GM21576 (cell line): Measurements from ENCODE around the gene WRAP53.
A peak's percentile ranks its signal among the peaks of the same experiment; 100 is the strongest.

Experiments used
- ATAC-seq: cut with Tn5 transposase; IDR thresholded peaks from one replicate; pipeline ENCODE4 v1.9.1; 2021; ENCODE audit warnings: mild to moderate bottlenecking, moderate library complexity; ENCODE audit not compliant: unreplicated experiment

The WRAP53 gene

GRCh38 chr17:7677388-7678067 lies 10.7 kb upstream of the WRAP53 start:
- ATAC-seq: no peak

- no peak for ATAC-seq
Observed at GRCh38 chr17:7684851-7685532, 3.3 kb upstream of the WRAP53 start.

DNA sequence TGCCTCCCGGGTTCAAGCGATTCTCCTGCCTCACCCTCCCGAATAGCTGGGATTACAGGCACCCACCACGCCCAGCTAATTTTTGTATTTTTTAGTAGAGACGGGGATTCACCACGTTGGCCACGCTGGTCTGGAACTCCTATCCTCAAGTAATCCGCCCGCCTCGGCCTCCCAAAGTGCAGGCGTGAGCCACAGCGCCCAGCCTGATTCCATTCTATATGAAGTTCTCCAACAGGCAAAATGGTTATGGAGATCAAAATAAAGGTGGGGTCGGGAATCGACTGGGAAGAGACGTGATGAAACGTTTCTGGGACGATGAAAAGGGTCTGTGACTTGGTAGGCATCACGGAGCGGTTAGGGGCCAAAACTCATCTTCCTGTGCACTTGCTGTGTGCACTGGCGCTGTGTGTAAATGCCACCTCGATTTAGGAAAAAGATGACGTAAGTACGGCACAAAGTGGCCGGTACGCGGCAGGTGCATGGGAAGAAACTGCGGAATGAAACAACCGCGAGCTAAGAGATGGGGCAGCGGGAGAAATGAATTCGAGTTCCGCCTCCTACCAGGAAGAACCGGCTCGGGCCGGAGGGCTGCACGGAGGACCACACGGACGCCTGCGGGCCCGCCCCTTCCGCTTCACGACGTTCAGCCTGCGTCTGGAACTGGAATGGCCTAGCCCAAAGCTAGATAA lies 2.6 kb upstream of the WRAP53 start:
- peak; percentile 47 for ATAC-seq

- ATAC-seq: peak; percentile 39
Observed at GRCh38 chr17:7686222-7687071, 1.8 kb upstream of the WRAP53 start.

- ATAC-seq: peak; percentile 30
Observed at GRCh38 chr17:7687072-7687907, 987 bp upstream of the WRAP53 start, which contains the start of gene TP53. Gene TP53 (minus strand): TSS chr17:7687490. CDS start chr17:7676594, 10,896 bp downstream.

DNA sequence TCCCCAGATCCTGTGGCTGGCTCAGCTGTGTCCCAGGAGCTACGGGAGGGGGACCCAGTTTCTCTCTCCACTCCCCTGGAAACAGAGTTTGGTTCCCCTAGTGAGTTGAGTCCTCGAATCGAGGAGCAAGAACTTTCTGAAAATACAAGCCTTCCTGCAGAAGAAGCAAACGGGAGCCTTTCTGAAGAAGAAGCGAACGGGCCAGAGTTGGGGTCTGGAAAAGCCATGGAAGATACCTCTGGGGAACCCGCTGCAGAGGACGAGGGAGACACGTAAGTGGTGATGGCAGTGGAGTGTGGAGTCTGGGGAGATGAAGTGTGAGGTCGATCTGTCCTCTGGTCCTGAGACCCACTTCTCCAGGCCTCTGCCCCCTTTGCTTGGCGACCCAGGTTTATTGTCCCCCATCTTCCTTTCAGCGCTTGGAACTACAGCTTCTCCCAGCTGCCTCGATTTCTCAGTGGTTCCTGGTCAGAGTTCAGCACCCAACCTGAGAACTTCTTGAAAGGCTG lies 585 bp downstream of the WRAP53 start:
- ATAC-seq: no peak

GRCh38 chr17:7695586-7695985 lies 7.3 kb downstream of the WRAP53 start:
- ATAC-seq: no peak

DNA sequence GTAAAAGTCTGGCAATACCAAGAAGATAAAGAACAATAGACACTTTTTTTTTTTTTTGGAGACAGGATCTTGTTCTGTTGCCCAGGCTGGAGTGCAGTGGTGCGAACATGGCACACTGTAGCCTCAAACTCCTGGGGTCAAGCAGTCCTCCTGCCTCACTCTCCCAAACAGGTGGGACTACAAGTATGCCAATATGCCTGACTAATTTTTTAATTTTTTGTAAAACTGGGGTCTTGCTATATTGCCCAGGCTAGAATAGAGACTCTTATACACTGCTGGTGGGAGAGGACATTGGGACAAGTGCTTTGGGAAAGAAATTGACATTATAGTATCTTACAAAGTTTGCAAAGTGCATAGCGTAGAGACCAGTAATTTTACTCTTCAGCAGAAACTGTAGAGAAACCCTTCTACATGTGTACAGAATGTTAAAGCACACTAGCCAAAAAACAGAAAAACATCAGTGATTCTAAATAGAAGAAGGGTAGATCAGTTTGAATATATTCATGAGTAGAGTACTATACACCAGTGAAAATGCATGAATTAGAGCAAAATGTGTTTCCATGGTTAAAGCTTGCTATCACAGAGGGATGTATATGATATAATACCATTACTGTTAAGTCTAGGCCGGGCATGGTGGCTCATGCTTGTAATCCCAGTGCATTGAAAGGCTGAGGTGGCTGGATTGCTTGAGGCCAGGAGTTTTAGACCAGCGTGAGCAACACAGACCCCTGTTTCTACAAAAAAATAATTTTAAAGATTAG lies 9.7 kb downstream of the WRAP53 start:
- no peak for ATAC-seq

DNA sequence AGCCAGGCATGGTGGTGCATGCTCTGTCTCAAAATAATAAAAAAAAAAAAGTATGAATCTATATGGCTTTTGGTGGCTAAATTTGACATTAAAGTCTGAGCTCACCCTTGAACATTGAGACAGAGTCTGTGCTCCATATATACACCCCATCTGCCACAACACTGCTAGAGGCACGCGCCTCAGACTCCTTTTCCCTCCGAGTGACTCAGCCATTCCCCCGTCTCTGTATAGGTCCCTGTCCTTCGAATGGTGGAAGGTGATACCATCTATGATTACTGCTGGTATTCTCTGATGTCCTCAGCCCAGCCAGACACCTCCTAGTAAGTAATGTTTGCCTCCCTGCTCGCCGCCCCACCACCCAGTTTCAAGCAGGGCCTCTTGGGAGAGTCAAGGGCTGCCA lies 12.2 kb downstream of the WRAP53 start:
- no peak for ATAC-seq

- ATAC-seq: no peak
Observed at GRCh38 chr17:7701681-7702080, 13.4 kb downstream of the WRAP53 start.

DNA sequence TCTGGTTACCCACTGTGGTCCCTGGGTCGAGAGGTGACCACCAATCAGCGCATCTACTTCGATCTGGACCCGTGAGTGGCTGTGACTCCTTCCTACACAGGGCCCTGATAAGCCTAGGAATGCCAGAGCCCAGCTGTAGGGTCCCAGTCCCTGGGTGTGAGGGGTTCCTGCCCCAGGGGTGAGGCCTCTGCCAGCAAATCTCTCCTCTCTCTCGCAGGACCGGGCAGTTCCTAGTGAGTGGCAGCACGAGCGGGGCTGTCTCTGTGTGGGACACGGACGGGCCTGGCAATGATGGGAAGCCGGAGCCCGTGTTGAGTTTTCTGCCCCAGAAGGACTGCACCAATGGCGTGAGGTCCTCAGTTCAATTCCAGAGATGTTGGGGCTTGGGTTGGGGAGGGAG lies 14.5 kb downstream of the WRAP53 start:
- no peak for ATAC-seq

GRCh38 chr17:7703584-7704479 lies 15.6 kb downstream of the WRAP53 start:
- ATAC-seq: no peak

GRCh38 chr17:7704601-7705268 lies 16.5 kb downstream of the WRAP53 start, which contains the start of gene EFNB3:
Gene EFNB3 (plus strand): TSS chr17:7705202. CDS start chr17:7705599, 397 bp downstream.
- no peak for ATAC-seq

- no peak for ATAC-seq
Observed at GRCh38 chr17:7705269-7706255, 17.3 kb downstream of the WRAP53 start.

GRCh38 chr17:7706631-7707354 lies 18.5 kb downstream of the WRAP53 start:
- ATAC-seq: no peak

DNA sequence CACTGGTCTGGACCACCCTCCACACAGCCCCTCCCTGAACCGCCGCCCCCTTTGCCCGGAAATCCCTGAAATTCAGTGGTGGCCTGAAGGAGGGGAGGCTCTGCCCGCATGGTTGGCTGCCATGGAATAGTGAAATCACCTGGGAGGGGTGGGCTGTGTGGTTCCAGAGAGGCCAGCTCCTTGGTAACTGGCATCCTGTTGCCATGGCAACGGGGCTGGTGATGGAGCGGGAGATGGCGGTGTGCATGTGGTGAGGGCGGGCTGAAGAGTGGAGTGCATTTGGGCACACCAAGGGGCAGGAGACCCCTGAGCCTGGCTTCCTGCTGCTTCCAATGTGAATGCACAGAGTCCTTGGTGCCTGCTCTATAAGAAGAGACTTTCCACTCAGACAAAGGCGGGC lies 19.2 kb downstream of the WRAP53 start:
- no peak for ATAC-seq
